SK-N-SH treated with all-trans-retinoic acid at 6 μM for 48 hours (cell line): ENCODE measurements around the gene STYXL1.

ENCODE experiments used
- ATAC-seq: fragments of 200-7000 bp; cut with Tn5 transposase; 3 replicates; pipeline ENCODE4 v1.9.1; 2020; ENCODE audit warnings: mild to moderate bottlenecking, moderate library complexity
- ARNTL ChIP-seq: fragments of 450-650 bp; formaldehyde crosslinking; IDR thresholded peaks from 2 replicates; pipeline ENCODE4 v1.5.0; 2020; ENCODE audit warnings: low read depth, mild to moderate bottlenecking, moderate library complexity, borderline replicate concordance
- BACH2 ChIP-seq: fragments of 250-450 bp; sonication (Bioruptor Pico); IDR thresholded peaks from 2 replicates; pipeline ENCODE4 v1.9.0; 2021; ENCODE audit warnings: mild to moderate bottlenecking, borderline replicate concordance
- CSDC2 ChIP-seq: fragments of 250-450 bp; sonication (Bioruptor Pico); IDR thresholded peaks from 2 replicates; pipeline ENCODE4 v1.5.0; 2020; ENCODE audit warnings: mild to moderate bottlenecking, moderate library complexity
- ESRRG ChIP-seq: fragments of 250-450 bp; sonication (Bioruptor Pico); IDR thresholded peaks from 2 replicates; pipeline ENCODE4 v1.6.1; 2021; ENCODE audit warnings: mild to moderate bottlenecking
- ISL1 ChIP-seq: fragments of 250-450 bp; sonication (Bioruptor Pico); IDR thresholded peaks from 2 replicates; pipeline ENCODE4 v2.1.2; 2022; ENCODE audit warnings: mild to moderate bottlenecking, moderate library complexity
- OSR1 ChIP-seq: fragments of 250-450 bp; sonication (Bioruptor Pico); IDR thresholded peaks from 2 replicates; pipeline ENCODE4 v1.8.0; 2022; ENCODE audit warnings: moderate library complexity, mild to moderate bottlenecking, inconsistent platforms
- PPARA ChIP-seq: fragments of 250-450 bp; sonication (Bioruptor Pico); IDR thresholded peaks from 2 replicates; pipeline ENCODE4 v1.5.0; 2020; ENCODE audit warnings: mild to moderate bottlenecking, borderline replicate concordance
- RARB ChIP-seq: fragments of 250-450 bp; sonication (Bioruptor Pico); IDR thresholded peaks from 2 replicates; pipeline ENCODE4 v1.8.0; 2021; ENCODE audit warnings: mild to moderate bottlenecking, moderate library complexity
- SNAI2 ChIP-seq: fragments of 250-450 bp; sonication (Bioruptor Pico); IDR thresholded peaks from 2 replicates; pipeline ENCODE4 v1.5.0; 2020; ENCODE audit warnings: mild to moderate bottlenecking, moderate library complexity
- TCF4 ChIP-seq: fragments of 250-450 bp; sonication (Bioruptor Pico); IDR thresholded peaks from 2 replicates; pipeline ENCODE4 v1.8.0; 2021; ENCODE audit warnings: mild to moderate bottlenecking, moderate library complexity, borderline replicate concordance
- TOX ChIP-seq: fragments of 250-450 bp; sonication (Bioruptor Pico); IDR thresholded peaks from 2 replicates; pipeline ENCODE4 v1.8.0; 2021; ENCODE audit warnings: mild to moderate bottlenecking, moderate library complexity, borderline replicate concordance
- ZC3H10 ChIP-seq: fragments of 250-450 bp; sonication (Bioruptor Pico); IDR thresholded peaks from 2 replicates; pipeline ENCODE4 v1.5.1; 2021; ENCODE audit warnings: mild to moderate bottlenecking, moderate library complexity
- ZFP3 ChIP-seq: fragments of 250-450 bp; sonication (Bioruptor Pico); IDR thresholded peaks from 2 replicates; pipeline ENCODE4 v1.5.0; 2020; ENCODE audit warnings: mild to moderate bottlenecking, moderate library complexity
- ZFP30 ChIP-seq: fragments of 450-650 bp; formaldehyde crosslinking; IDR thresholded peaks from 2 replicates; pipeline ENCODE4 v1.5.0; 2022; ENCODE audit warnings: mild to moderate bottlenecking, moderate library complexity
- ZNF8 ChIP-seq: fragments of 450-650 bp; formaldehyde crosslinking; IDR thresholded peaks from 2 replicates; pipeline ENCODE4 v1.5.0; 2020; ENCODE audit warnings: mild to moderate bottlenecking, moderate library complexity
- TF ChIP-seq, protein P1 (sequence below): fragments of 250-450 bp; sonication (Bioruptor Pico); IDR thresholded peaks from 2 replicates; pipeline ENCODE4 v1.5.0; 2020; ENCODE audit warnings: mild to moderate bottlenecking, moderate library complexity
- TF ChIP-seq, protein P2 (sequence below): fragments of 250-450 bp; sonication (Bioruptor Pico); IDR thresholded peaks from 2 replicates; pipeline ENCODE4 v1.5.1; 2020; ENCODE audit warnings: low read depth, mild to moderate bottlenecking, moderate library complexity
- TF ChIP-seq, protein P3 (sequence below): fragments of 250-450 bp; sonication (Bioruptor Pico); IDR thresholded peaks from 2 replicates; pipeline ENCODE4 v1.5.1; 2021; ENCODE audit warnings: mild to moderate bottlenecking, moderate library complexity
- TF ChIP-seq, protein P4 (sequence below): fragments of 250-450 bp; sonication (Bioruptor Pico); IDR thresholded peaks from 2 replicates; pipeline ENCODE4 v1.8.0; 2020; ENCODE audit warnings: mild to moderate bottlenecking, moderate library complexity, borderline replicate concordance
- TF ChIP-seq, protein P5 (sequence below): fragments of 250-450 bp; sonication (Bioruptor Pico); IDR thresholded peaks from 2 replicates; pipeline ENCODE4 v1.8.0; 2021; ENCODE audit warnings: low read depth, mild to moderate bottlenecking, moderate library complexity, borderline replicate concordance

Gene STYXL1

DNA sequence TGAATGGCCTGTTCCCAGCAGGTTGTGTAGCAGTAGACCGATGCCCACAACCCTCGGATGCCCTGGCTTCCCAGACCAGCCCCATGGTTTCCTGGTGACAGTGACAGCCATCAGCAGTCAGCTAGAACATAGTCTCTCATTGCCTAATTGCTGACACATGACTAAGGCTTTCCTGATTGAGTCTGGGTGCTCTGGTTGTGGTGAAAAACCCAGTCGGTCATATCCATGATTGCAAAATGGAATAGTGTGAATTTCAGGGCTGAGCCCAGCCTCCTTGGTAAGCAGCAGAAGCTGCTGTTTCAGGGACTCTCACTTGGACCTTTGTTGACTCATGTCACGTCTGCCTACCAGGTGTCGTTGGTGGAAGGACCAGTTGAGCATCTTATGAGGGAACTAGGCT is 96.3 kb downstream of the STYXL1 start:
- no peak for TF ChIP-seq BACH2 (CRISPR knock-in tag)
- TF ChIP-seq RARB: no peak
- TF ChIP-seq, protein P1, sequence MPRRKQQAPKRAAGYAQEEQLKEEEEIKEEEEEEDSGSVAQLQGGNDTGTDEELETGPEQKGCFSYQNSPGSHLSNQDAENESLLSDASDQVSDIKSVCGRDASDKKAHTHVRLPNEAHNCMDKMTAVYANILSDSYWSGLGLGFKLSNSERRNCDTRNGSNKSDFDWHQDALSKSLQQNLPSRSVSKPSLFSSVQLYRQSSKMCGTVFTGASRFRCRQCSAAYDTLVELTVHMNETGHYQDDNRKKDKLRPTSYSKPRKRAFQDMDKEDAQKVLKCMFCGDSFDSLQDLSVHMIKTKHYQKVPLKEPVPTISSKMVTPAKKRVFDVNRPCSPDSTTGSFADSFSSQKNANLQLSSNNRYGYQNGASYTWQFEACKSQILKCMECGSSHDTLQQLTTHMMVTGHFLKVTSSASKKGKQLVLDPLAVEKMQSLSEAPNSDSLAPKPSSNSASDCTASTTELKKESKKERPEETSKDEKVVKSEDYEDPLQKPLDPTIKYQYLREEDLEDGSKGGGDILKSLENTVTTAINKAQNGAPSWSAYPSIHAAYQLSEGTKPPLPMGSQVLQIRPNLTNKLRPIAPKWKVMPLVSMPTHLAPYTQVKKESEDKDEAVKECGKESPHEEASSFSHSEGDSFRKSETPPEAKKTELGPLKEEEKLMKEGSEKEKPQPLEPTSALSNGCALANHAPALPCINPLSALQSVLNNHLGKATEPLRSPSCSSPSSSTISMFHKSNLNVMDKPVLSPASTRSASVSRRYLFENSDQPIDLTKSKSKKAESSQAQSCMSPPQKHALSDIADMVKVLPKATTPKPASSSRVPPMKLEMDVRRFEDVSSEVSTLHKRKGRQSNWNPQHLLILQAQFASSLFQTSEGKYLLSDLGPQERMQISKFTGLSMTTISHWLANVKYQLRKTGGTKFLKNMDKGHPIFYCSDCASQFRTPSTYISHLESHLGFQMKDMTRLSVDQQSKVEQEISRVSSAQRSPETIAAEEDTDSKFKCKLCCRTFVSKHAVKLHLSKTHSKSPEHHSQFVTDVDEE (CRISPR knock-in tag): no peak
- TF ChIP-seq, protein P2, sequence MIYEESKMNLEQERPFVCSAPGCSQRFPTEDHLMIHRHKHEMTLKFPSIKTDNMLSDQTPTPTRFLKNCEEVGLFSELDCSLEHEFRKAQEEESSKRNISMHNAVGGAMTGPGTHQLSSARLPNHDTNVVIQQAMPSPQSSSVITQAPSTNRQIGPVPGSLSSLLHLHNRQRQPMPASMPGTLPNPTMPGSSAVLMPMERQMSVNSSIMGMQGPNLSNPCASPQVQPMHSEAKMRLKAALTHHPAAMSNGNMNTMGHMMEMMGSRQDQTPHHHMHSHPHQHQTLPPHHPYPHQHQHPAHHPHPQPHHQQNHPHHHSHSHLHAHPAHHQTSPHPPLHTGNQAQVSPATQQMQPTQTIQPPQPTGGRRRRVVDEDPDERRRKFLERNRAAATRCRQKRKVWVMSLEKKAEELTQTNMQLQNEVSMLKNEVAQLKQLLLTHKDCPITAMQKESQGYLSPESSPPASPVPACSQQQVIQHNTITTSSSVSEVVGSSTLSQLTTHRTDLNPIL (CRISPR knock-in tag): no peak
- no peak for TF ChIP-seq ESRRG (CRISPR knock-in tag)
- TF ChIP-seq TCF4 (CRISPR knock-in tag): no peak
- TF ChIP-seq TOX (CRISPR knock-in tag): no peak
- no peak for TF ChIP-seq ZFP30 (CRISPR knock-in tag)
- TF ChIP-seq, protein P3, sequence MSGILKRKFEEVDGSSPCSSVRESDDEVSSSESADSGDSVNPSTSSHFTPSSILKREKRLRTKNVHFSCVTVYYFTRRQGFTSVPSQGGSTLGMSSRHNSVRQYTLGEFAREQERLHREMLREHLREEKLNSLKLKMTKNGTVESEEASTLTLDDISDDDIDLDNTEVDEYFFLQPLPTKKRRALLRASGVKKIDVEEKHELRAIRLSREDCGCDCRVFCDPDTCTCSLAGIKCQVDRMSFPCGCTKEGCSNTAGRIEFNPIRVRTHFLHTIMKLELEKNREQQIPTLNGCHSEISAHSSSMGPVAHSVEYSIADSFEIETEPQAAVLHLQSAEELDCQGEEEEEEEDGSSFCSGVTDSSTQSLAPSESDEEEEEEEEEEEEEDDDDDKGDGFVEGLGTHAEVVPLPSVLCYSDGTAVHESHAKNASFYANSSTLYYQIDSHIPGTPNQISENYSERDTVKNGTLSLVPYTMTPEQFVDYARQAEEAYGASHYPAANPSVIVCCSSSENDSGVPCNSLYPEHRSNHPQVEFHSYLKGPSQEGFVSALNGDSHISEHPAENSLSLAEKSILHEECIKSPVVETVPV (CRISPR knock-in tag): no peak
- no peak for TF ChIP-seq ISL1 (CRISPR knock-in tag)
- no peak for TF ChIP-seq CSDC2 (CRISPR knock-in tag)
- TF ChIP-seq ZNF8 (CRISPR knock-in tag): no peak
- no peak for TF ChIP-seq ZC3H10 (CRISPR knock-in tag)
- no peak for TF ChIP-seq PPARA (CRISPR knock-in tag)
- TF ChIP-seq, protein P4, sequence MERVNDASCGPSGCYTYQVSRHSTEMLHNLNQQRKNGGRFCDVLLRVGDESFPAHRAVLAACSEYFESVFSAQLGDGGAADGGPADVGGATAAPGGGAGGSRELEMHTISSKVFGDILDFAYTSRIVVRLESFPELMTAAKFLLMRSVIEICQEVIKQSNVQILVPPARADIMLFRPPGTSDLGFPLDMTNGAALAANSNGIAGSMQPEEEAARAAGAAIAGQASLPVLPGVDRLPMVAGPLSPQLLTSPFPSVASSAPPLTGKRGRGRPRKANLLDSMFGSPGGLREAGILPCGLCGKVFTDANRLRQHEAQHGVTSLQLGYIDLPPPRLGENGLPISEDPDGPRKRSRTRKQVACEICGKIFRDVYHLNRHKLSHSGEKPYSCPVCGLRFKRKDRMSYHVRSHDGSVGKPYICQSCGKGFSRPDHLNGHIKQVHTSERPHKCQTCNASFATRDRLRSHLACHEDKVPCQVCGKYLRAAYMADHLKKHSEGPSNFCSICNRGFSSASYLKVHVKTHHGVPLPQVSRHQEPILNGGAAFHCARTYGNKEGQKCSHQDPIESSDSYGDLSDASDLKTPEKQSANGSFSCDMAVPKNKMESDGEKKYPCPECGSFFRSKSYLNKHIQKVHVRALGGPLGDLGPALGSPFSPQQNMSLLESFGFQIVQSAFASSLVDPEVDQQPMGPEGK (CRISPR knock-in tag): no peak
- TF ChIP-seq ARNTL (CRISPR knock-in tag): no peak
- TF ChIP-seq SNAI2: no peak
- TF ChIP-seq, protein P5, sequence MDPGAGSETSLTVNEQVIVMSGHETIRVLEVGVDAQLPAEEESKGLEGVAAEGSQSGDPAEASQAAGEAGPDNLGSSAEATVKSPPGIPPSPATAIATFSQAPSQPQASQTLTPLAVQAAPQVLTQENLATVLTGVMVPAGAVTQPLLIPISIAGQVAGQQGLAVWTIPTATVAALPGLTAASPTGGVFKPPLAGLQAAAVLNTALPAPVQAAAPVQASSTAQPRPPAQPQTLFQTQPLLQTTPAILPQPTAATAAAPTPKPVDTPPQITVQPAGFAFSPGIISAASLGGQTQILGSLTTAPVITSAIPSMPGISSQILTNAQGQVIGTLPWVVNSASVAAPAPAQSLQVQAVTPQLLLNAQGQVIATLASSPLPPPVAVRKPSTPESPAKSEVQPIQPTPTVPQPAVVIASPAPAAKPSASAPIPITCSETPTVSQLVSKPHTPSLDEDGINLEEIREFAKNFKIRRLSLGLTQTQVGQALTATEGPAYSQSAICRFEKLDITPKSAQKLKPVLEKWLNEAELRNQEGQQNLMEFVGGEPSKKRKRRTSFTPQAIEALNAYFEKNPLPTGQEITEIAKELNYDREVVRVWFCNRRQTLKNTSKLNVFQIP (CRISPR knock-in tag): no peak
- TF ChIP-seq OSR1 (CRISPR knock-in tag): no peak
- no peak for ATAC-seq

DNA sequence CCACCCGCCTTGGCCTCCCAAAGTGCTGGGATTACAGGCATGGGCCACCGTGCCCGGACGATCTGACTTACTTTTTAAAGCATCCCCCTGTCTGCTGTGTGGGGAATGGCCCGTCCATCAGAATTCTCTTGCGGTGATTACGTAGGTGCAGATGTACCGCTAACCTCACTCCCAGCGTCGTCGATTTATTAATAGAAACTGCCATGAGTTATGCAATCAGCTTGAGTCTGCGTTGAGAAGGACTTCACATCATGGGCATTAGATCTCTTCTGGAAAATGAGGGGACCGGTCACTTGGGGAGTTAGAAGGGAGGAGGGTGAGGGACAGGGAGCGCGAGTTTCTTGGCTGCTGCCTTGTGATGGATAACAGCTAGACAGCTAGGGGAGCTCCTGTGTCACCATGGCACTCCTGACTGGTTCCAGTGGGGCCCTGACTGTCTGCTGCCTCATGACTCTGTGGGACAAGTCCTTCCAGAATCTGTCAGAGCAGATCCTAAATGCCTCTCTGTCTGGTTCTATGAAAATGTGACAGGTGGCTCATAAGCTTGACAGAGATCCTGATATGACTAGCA is 97.6 kb downstream of the STYXL1 start:
- no peak for ATAC-seq
- no peak for TF ChIP-seq ZNF8 (CRISPR knock-in tag)
- TF ChIP-seq, protein P5 (CRISPR knock-in tag): no peak
- TF ChIP-seq TCF4 (CRISPR knock-in tag): no peak
- TF ChIP-seq ZFP3 (CRISPR knock-in tag): no peak
- no peak for TF ChIP-seq OSR1 (CRISPR knock-in tag)
- no peak for TF ChIP-seq ZC3H10 (CRISPR knock-in tag)
